Fibroblast of lung (primary cell): Measurements from ENCODE around the gene SVBP. TPM values are rescaled to one million over a fixed set of nuclear protein-coding genes. Genes with fewer than 3 reads are reported as not detected.

Source experiments
- DNase-seq, 2 donors: peaks; one replicate each; pipeline versions ENCODE4 v3.0.0 to v3.0.0-alpha.2; 2010; ENCODE audit warnings: low read depth in 2 of 2
- H2AFZ ChIP-seq: 2 replicates; pipeline ENCODE4 v1.5.1; 2012; ENCODE audit warnings: low read length, control low read depth, inconsistent platforms
- H3K27ac ChIP-seq: 2 replicates; pipeline ENCODE4 v1.5.1; 2011; ENCODE audit warnings: low read length, control low read depth; ENCODE audit not compliant: insufficient read depth
- H3K27me3 ChIP-seq: 2 replicates; pipeline ENCODE4 v1.5.1; 2011; ENCODE audit warnings: mild to moderate bottlenecking, low read length; ENCODE audit not compliant: control insufficient read depth, insufficient read depth
- H3K36me3 ChIP-seq: 2 replicates; pipeline ENCODE4 v1.5.1; 2011; ENCODE audit warnings: low read length; ENCODE audit not compliant: control insufficient read depth, insufficient read depth
- H3K4me1 ChIP-seq: 2 replicates; pipeline ENCODE4 v1.5.1; 2011; ENCODE audit warnings: low read length; ENCODE audit not compliant: control insufficient read depth, insufficient read depth; ENCODE audit errors: extremely low read depth
- H3K4me2 ChIP-seq: 2 replicates; pipeline ENCODE4 v1.5.1; 2011; ENCODE audit warnings: low read length, control low read depth; ENCODE audit not compliant: insufficient read depth; ENCODE audit errors: extremely low read depth
- H3K4me3 ChIP-seq, 4 experiments: fragments of 200-600 bp in 1 of 4; sonication (generic) in 1 of 4; replicated peaks in 1 of 4; 2 replicates each; pipeline ENCODE4 v1.5.1; 2011 to 2016; ENCODE audit warnings: low read length in 4 of 4, low read depth in 3 of 4, mild to moderate bottlenecking in 3 of 4, control low read depth in 2 of 4, inconsistent platforms in 1 of 4, mixed read lengths in 1 of 4; ENCODE audit not compliant: insufficient read depth in 1 of 4; ENCODE audit errors: control extremely low read depth in 1 of 4
- H3K79me2 ChIP-seq: 2 replicates; pipeline ENCODE4 v1.5.1; 2012; ENCODE audit warnings: mild to moderate bottlenecking, low read length, inconsistent platforms; ENCODE audit not compliant: control insufficient read depth, insufficient read depth
- H3K9ac ChIP-seq: 2 replicates; pipeline ENCODE4 v1.5.1; 2011; ENCODE audit warnings: mild to moderate bottlenecking, low read length, control low read depth; ENCODE audit not compliant: insufficient read depth
- H3K9me3 ChIP-seq: 2 replicates; pipeline ENCODE4 v1.5.1; 2012; ENCODE audit warnings: low read depth, low read length; ENCODE audit not compliant: control insufficient read depth, insufficient read depth
- H4K20me1 ChIP-seq: 2 replicates; pipeline ENCODE4 v1.5.1; 2011; ENCODE audit warnings: low read length; ENCODE audit not compliant: control insufficient read depth, insufficient read depth; ENCODE audit errors: extremely low read depth
- CTCF ChIP-seq, 2 donors: IDR thresholded peaks in 1 of 2; conservative IDR thresholded peaks in 1 of 2; 1 replicate in 1 of 2; 2 replicates in 1 of 2; pipeline ENCODE4 v1.5.1; 2011 to 2012; ENCODE audit warnings: low read length in 2 of 2, control low read depth in 1 of 2, inconsistent platforms in 1 of 2, low read depth in 1 of 2, mild to moderate bottlenecking in 1 of 2
- EZH2 ChIP-seq: IDR thresholded peaks from 2 replicates; pipeline ENCODE4 v1.5.1; 2012; ENCODE audit warnings: low read length, control low read depth, mild to moderate bottlenecking; ENCODE audit errors: missing control alignments
- polyA plus RNA-seq, 2 donors: library from polyadenylated mRNA; depleted of rRNA in 1 of 2; stranded (reverse) in 1 of 2; unstranded in 1 of 2; fragments of >200 nt; gene quantifications; 2 replicates each; pipeline ENCODE4 v1.2.1, GENCODE V29; 2011 to 2012; ENCODE audit warnings: missing spikeins in 1 of 2
- total RNA-seq: library from RNA; depleted of rRNA; stranded (reverse); fragments of >200 nt; gene quantifications from 2 replicates; pipeline ENCODE4 v1.2.1, GENCODE V29; 2014

The SVBP gene
- total and polyA plus RNA-seq, 2 donors (not counting 1 experiment from before 2014, with no cell fraction given) = 24.9 to 33.4 TPM

- Histone ChIP-seq H3K36me3 (peaks cover 2% of the 10 kb centered on the region), H3K4me1 (no peaks in the 10 kb centered on the region), H3K27ac (no peak overlapping the region), H4K20me1 (no peaks in the 10 kb centered on the region), H3K4me3 (no peak overlapping the region), H3K4me2 (no peak overlapping the region), H3K9ac (no peak overlapping the region), H3K79me2 (no peaks in the 10 kb centered on the region), H3K9me3 (no peaks in the 10 kb centered on the region), H3K27me3 (no peaks in the 10 kb centered on the region), H2AFZ (no peak overlapping the region)
- TF ChIP-seq CTCF (conservative IDR thresholded peaks at IDR 0.05 in 1 of 2, IDR thresholded peaks at IDR 0.05 in 1 of 2; ENCODE audit: low read depth in 1 of 2, low read length in 2 of 2) = no peak
- TF ChIP-seq EZH2 = no peak
- no peak for DNase-seq
Measured at GRCh38 chr1:42776502-42776901, 40.7 kb downstream of the SVBP start.

GRCh38 chr1:42774928-42775526 is 42.2 kb downstream of the SVBP start:
- no peak for TF ChIP-seq CTCF (conservative IDR thresholded peaks at IDR 0.05 in 1 of 2, IDR thresholded peaks at IDR 0.05 in 1 of 2; ENCODE audit: low read depth in 1 of 2, low read length in 2 of 2)
- TF ChIP-seq EZH2 = no peak
- no peak overlapping the region for H3K27ac ChIP-seq
- no peaks in the 10 kb centered on the region for H3K79me2 ChIP-seq
- no peaks in the 10 kb centered on the region for H4K20me1 ChIP-seq
- H3K36me3 ChIP-seq = peaks cover 2% of the 10 kb centered on the region
- H3K4me1 ChIP-seq = no peaks in the 10 kb centered on the region
- peak in 1 of 2 donors; percentile 44 for DNase-seq
- no peak overlapping the region for H3K4me2 ChIP-seq
- H3K4me3 ChIP-seq = no peak overlapping the region
- H2AFZ ChIP-seq = no peak overlapping the region
- no peak overlapping the region for H3K9ac ChIP-seq
- H3K27me3 ChIP-seq = no peaks in the 10 kb centered on the region
- H3K9me3 ChIP-seq = no peaks in the 10 kb centered on the region

GRCh38 chr1:42773420-42773819 is 43.8 kb downstream of the SVBP start:
- Histone ChIP-seq H3K27me3 (no peaks in the 10 kb centered on the region), H3K36me3 (peaks cover 2% of the 10 kb centered on the region), H2AFZ (no peak overlapping the region), H3K4me1 (no peaks in the 10 kb centered on the region), H3K4me2 (no peak overlapping the region), H3K4me3 (no peak overlapping the region), H3K9me3 (no peaks in the 10 kb centered on the region), H3K79me2 (peaks cover 3% of the 10 kb centered on the region), H4K20me1 (no peaks in the 10 kb centered on the region), H3K27ac (no peak overlapping the region), H3K9ac (no peak overlapping the region)
- no peak for TF ChIP-seq CTCF (conservative IDR thresholded peaks at IDR 0.05 in 1 of 2, IDR thresholded peaks at IDR 0.05 in 1 of 2; ENCODE audit: low read depth in 1 of 2, low read length in 2 of 2)
- DNase-seq = no peak
